Kidney epithelial cell (primary cell): ENCODE measurements around the gene COL9A3. TPM values are rescaled to one million over a fixed set of nuclear protein-coding genes. Genes with fewer than 3 reads are reported as not detected.

Source experiments
- DNase-seq: peaks from one replicate; pipeline ENCODE4 v3.0.0-alpha.2; 2010; ENCODE audit warnings: low read depth
- H3K27me3 ChIP-seq: 2 replicates; pipeline ENCODE4 v1.6.0; 2011; ENCODE audit warnings: low read length; ENCODE audit not compliant: control insufficient read depth, insufficient read depth
- H3K36me3 ChIP-seq: 2 replicates; pipeline ENCODE4 v1.5.1; 2011; ENCODE audit warnings: low read length; ENCODE audit not compliant: control insufficient read depth, insufficient read depth
- H3K4me3 ChIP-seq: 2 replicates; pipeline ENCODE4 v1.5.1; 2011; ENCODE audit warnings: low read depth, mild to moderate bottlenecking, control low read depth, low read length
- total RNA-seq: library from RNA; depleted of rRNA; stranded (reverse); fragments of >200 nt; gene quantifications from 2 replicates; pipeline ENCODE4 v1.2.3, GENCODE V29; 2015
- TF ChIP-seq, protein P1 (sequence below): IDR thresholded peaks from 2 replicates; pipeline ENCODE4 v1.5.1; 2011; ENCODE audit warnings: mild to moderate bottlenecking, moderate library complexity, low read length, control low read depth, inconsistent platforms; ENCODE audit not compliant: insufficient read depth, poor library complexity, severe bottlenecking

The COL9A3 gene
- total RNA-seq, 1 donor from 2014 or later = 10.4 TPM

DNA sequence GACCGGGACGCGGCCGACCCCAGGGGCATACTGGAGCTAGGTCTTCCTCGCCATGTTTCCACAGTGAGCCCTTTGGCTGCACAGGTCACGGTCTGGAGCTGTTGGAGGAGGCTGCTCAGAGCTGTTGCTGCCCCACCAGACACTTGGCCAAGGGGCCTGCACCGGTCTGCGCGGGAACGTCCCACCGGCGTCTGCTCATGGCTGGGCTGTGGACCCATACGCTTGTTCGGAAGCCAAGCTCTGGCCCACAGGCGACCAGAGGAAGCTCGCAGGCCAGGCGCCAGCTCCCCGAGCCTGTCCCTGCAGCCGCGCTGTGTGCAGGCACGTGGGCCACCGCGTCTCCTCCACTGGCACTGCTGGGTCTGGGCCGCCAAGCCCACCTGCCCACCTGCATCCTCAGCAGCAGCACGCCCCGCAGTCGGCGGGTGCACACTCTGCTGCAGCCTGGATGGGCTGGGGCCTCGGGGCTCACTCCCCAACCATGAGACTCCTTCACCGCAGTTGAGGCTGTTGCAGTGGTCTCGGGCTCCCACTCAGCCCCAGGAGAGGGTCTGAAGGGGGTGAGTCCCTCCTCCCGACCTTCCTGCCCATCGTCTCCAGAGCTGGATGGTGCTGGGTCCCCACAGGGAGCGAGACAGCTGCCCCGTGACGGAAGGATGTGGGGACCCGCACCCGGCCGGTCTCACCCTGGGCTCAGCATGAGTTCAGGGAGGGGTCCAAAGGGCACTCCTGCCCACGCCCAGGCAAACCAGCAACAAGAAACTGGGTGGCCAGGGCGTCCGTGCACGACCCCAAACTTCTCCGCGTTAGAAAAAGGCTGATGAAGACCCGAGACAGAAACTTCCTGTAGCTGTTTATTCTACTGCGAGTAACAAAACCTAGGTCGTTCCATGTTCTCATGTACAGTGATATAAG lies 60.3 kb downstream of the COL9A3 start:
- Histone ChIP-seq H3K36me3 (no peaks in the 10 kb centered on the region), H3K27me3 (peaks cover 5% of the 10 kb centered on the region), H3K4me3 (no peak overlapping the region)
- TF ChIP-seq, protein P1, sequence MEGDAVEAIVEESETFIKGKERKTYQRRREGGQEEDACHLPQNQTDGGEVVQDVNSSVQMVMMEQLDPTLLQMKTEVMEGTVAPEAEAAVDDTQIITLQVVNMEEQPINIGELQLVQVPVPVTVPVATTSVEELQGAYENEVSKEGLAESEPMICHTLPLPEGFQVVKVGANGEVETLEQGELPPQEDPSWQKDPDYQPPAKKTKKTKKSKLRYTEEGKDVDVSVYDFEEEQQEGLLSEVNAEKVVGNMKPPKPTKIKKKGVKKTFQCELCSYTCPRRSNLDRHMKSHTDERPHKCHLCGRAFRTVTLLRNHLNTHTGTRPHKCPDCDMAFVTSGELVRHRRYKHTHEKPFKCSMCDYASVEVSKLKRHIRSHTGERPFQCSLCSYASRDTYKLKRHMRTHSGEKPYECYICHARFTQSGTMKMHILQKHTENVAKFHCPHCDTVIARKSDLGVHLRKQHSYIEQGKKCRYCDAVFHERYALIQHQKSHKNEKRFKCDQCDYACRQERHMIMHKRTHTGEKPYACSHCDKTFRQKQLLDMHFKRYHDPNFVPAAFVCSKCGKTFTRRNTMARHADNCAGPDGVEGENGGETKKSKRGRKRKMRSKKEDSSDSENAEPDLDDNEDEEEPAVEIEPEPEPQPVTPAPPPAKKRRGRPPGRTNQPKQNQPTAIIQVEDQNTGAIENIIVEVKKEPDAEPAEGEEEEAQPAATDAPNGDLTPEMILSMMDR = no peak
- no peak for DNase-seq

GRCh38 chr20:62878244-62879038 lies 61.6 kb downstream of the COL9A3 start:
- Histone ChIP-seq H3K27me3 (peaks cover 5% of the 10 kb centered on the region), H3K4me3 (no peak overlapping the region), H3K36me3 (no peaks in the 10 kb centered on the region)
- TF ChIP-seq, protein P1 = no peak
- DNase-seq = no peak

DNA sequence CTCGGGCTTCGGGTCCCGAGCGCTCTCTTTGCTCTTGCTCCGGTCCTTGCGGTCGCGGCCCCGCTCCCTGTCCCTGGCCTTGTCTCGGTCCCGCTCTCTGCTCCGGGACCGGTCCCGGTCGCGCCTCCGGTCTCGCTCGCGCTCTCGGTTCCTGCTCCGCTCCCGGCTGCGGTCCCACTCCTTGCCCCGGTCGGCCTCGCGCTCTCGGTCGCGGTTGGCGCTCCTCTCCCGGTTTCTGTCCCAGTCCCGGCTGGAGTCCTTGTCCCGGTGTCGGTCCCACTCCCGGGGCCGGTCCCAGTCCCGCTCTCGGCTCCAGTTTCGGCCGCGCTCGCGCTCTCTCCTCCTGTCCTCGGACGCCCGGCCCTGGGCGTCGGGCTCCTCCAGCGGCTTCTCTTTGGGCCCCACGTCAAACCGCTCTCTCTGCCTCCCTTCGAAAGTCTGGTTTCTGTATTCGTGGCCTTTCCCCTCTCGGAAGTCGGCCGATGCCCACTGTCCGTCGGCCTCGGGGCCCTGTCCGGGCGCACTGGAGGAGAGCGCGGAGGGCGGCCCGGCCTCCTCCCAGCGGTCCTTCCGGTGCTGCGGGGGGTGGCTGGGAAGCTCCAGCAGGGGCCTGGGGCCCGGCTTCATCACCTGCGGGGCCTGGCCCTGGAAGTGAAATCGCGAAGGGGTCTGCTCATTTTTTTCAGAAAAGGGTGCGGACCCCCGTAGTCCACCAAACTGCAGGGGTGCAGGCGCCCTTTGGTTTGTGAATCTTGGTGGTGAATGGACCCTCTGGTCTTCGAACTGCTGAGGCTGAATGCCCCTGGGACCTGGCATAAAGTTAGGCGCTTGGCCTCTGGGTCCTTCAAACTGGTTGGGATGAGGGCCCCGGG lies 62.7 kb downstream of the COL9A3 start:
- Histone ChIP-seq H3K36me3 (no peaks in the 10 kb centered on the region), H3K27me3 (peaks cover 5% of the 10 kb centered on the region), H3K4me3 (no peak overlapping the region)
- TF ChIP-seq, protein P1 = no peak
- DNase-seq = no peak

DNA sequence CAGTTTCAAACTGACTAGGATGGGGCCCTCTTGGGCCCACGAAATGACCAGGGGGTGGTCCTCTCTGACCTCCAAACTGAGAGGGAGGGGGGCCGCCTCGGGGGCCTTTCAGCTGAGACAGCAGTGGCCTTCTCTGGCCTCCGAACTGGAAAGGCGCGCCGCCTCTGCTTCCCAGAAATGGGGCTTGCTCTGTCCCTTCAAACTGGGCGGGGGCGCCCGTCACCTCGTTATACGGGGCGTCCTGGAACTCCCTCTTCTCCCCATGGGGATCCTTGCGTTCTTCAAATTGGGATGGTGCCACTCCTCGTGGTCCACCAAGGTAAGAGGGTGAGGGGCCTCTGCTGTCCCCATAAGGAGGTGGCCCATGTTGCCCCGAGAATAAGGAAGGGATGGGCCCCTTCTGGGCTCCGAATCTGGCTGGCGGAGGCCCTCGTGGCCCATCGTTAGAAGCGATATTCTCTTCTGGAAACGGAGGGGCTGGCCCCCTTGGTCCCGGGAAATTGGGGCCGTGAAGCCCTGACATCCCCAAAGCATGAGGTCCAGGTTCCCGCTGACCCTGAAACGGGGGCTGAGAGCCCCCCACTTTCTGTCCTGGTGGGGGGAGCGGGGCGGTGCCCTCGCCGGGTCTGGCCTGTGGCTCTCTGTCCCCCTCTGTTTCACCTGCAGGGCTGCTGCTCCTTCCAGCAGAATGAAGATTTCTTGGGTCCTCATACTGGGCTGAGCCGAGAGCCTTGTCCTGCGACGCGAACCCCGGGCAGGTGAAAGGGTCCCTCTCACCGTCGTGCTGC lies 63.5 kb downstream of the COL9A3 start:
- no peak for DNase-seq
- TF ChIP-seq, protein P1 = no peak
- Histone ChIP-seq H3K36me3 (no peaks in the 10 kb centered on the region), H3K27me3 (peaks cover 5% of the 10 kb centered on the region), H3K4me3 (no peak overlapping the region)
